Retinal pigment epithelial cell (primary cell): ENCODE data around the gene SERP2.
"Not testable (repeated sequence)": the region's sequence is repeated elsewhere in the genome, so short reads cannot be mapped to it uniquely, and the experiment has no call there.

Source experiments
- DNase-seq: peaks from one replicate; pipeline ENCODE4 v3.0.0-alpha.2; 2010; ENCODE audit warnings: low read depth
- H3K4me3 ChIP-seq: 2 replicates; pipeline ENCODE4 v1.5.1; 2011; ENCODE audit warnings: mild to moderate bottlenecking, low read length, control low read depth, moderate library complexity
- TF ChIP-seq, protein P1 (sequence below): conservative IDR thresholded peaks from 2 replicates; pipeline ENCODE4 v1.5.1; 2011; ENCODE audit warnings: low read depth, low read length, control low read depth, inconsistent platforms

Gene SERP2

DNA sequence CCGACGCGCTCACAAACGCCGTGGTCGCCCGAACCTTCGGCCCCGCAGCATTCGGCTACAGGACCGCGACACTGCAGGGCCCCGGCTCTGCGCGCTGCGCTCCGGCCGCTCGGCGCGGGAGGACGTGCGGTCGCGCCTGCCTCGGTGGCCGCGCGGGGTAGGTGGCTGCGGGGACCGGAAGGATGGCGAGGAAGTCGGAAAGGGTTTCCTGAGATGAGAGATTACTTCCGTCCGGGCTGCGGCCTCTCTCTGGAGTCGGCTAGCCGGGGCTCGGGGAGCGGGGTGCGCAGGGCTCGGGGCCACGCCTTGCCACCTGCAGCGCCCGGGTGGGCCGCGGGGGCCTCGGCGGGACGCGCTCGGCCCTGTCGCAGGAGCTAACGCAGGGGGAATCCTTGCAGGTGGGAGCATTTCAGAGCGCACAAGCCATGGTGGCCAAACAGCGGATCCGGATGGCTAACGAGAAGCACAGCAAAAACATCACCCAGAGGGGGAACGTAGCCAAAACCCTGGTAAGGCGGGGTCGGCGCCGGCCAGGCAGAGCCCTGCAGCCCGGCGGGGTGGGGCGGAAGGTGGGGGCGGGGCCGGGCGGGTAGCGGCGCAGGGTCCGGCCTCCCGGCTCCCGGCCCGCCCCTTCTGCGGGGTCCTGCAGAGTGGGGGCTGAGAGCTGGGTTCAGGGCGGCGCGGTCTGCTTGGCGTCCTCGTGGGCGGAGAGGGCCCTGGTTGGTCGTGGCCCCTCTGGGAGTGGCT, at the start of gene SERP2:
Gene SERP2, plus strand, starts transcription at position 224 of the 747 bp plus-strand sequence. Its CDS starts 202 bp downstream, at position 426.
- TF ChIP-seq, protein P1, sequence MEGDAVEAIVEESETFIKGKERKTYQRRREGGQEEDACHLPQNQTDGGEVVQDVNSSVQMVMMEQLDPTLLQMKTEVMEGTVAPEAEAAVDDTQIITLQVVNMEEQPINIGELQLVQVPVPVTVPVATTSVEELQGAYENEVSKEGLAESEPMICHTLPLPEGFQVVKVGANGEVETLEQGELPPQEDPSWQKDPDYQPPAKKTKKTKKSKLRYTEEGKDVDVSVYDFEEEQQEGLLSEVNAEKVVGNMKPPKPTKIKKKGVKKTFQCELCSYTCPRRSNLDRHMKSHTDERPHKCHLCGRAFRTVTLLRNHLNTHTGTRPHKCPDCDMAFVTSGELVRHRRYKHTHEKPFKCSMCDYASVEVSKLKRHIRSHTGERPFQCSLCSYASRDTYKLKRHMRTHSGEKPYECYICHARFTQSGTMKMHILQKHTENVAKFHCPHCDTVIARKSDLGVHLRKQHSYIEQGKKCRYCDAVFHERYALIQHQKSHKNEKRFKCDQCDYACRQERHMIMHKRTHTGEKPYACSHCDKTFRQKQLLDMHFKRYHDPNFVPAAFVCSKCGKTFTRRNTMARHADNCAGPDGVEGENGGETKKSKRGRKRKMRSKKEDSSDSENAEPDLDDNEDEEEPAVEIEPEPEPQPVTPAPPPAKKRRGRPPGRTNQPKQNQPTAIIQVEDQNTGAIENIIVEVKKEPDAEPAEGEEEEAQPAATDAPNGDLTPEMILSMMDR: no peak
- H3K4me3 ChIP-seq: peak within 1 kb of the TSS; percentile 61
- DNase-seq: no peak

DNA sequence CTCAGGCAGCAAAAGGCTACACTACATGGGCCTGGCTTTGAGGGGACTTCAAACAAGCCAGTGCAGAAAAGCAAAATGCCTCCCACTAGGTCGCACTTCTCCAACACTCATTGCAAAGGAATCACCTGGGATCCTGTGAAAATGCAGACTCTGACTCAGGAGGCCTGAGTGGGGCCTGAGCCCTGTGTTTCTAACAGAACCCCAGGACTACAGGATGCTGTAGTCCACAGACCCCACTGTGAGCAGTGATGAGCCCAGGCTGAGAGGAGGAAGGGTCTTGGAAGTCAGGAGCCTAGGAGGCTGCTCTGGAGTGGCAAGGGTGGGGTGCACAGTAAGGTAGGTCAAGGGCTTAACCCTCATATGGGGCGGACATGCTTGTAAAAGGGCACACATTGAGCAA, 46.7 kb upstream of the SERP2 start:
- TF ChIP-seq, protein P1: no peak
- no peak for DNase-seq
- no peak overlapping the region for H3K4me3 ChIP-seq

DNA sequence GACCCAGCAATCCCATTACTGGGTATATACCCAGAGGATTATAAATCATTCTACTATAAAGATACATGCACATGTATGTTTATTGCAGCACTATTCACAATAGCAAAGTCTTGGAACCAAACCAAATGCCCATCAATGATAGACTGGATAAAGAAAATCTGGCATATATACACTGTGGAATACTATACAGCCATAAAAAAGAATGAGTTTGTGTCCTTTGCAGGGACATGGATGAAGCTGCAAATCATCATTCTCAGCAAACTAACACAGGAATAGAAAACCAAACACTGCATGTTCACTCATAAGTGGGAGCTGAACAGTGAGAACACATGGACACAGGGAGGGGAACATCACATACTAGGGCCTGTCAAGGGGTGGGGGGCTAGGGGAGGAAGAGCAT, 44.6 kb upstream of the SERP2 start:
- DNase-seq, H3K4me3 ChIP-seq: not testable (repeated sequence)

DNA sequence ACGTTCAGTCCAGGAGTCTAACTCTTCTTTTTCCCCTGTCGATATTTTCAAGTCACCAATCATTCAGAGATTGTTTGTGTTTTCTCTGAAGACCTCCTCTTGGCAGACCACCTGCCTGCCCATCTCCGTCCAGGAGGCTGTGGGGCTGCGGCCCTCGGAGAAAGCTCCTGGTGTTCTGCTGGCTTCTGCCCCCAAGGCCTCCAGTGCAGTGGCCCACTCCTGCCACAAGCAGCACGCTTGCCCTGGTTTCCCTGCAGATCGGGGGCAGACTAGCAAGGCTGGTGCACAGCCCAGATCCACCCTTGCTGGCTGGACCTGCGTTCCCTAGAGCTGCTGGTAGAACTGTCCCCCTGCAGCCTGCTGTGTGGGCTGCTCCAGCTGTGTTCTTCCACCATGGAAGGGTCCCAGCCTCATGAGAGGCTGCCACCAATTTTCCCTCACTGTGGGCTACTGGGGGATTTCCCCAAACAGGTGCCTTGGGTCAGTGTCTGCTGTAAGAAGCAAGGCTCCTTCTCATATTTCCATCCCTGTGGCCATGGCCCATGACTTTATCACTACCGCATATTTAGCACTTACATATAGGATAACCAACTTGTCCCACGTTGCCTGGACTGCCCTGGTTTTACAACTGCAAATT, 43.6 kb upstream of the SERP2 start:
- TF ChIP-seq, protein P1: no peak
- H3K4me3 ChIP-seq: no peak overlapping the region
- no peak for DNase-seq

DNA sequence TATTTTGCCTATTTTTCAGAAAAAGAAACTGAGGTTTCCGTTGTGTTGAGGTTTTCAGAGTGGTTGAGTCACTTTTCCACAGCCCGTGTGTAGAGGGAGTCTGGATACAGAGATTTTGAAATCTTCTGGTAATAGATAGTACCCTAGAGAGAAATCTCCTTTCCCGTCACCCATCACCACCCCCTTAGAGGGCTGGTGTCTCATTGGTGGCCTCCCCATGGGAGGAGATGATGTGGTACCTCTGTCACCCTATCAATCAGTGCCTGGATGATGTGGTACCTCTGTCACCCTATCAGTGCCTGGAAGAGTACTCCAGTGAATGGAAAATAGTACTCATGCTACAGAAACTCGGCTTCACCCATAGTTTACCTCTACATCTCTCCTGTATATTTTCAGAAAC, 42.2 kb upstream of the SERP2 start:
- no peak overlapping the region for H3K4me3 ChIP-seq
- DNase-seq: no peak
- TF ChIP-seq, protein P1: no peak

DNA sequence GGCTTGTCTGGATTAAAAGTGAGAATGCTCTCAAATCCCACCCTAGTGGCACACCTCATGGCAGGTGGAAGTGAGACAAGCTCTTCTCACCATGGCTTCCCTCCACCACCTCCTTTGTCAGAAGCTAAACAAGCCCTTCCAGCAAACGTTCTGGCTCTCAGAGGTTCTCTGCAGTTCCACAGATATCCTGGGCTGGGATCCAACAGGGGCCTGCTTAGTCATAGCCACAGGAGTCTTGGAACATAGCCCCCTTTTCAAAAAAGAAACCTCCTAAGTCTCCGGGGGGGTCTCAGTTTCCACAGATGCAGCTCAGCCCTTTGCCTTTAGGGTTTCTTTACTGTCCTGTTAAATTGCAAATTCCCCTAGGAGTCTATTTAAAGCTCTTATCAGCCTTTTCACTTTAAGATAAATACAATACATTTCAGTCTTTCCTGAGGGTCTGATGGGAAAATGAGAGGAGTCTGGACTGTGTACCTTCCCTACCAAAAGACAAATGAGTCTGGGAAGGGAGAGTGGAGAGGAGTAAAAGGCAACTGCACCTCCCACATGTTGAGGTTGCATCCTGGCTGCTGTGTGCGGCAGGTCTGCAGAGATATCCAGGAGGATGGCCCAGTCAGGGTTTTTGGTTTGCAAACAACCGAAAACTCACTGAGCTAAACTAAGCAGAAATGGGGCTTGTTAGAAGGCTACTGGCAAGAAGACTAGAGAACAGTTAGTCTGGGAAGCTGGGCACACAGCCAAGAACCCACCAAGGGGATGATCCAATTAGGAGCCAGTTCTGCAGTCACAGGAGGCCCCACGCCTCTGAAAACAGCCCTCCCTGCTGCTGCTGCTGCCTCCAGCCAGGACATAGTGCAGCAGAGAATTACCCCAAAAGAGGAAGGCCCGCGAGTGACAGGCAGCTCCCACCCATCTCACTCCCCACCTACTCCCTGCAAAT, 41.4 kb upstream of the SERP2 start:
- DNase-seq: peak; percentile 70

More for the DNA sequence above, 41.4 kb upstream of the SERP2 start:
- peak overlapping the region; percentile 6 for H3K4me3 ChIP-seq
- TF ChIP-seq, protein P1: no peak
